Liver (tissue), 3 donors: ENCODE measurements around the gene SEPTIN7.

Experiments
- ATF3 ChIP-seq: IDR thresholded peaks from 2 replicates; pipeline ENCODE4 v1.6.1; 2016; ENCODE audit warnings: antibody characterized with exemption
- CTCF ChIP-seq: fragments of 150-350 bp; IDR thresholded peaks from 2 replicates; pipeline ENCODE4 v1.5.1; 2017; ENCODE audit warnings: improper control_type of control experiment, low read depth, low read length; ENCODE audit not compliant: missing input control
- EGR1 ChIP-seq, 2 donors: IDR thresholded peaks; 2 replicates each; pipeline ENCODE4 v1.6.1; 2016 to 2018; ENCODE audit warnings: antibody characterized with exemption in 2 of 2, low read depth in 2 of 2
- FOXA1 ChIP-seq: IDR thresholded peaks from 2 replicates; pipeline ENCODE4 v1.6.1; 2016; ENCODE audit warnings: antibody characterized with exemption
- GABPA ChIP-seq, 2 donors: IDR thresholded peaks in 1 of 2; conservative IDR thresholded peaks in 1 of 2; 2 replicates each; pipeline ENCODE4 v1.6.1; 2016; ENCODE audit warnings: antibody characterized with exemption in 2 of 2, mild to moderate bottlenecking in 1 of 2, moderate library complexity in 1 of 2
- HNF4A ChIP-seq, 2 donors: conservative IDR thresholded peaks; 2 replicates each; pipeline ENCODE4 v1.6.1; 2016; ENCODE audit warnings: antibody characterized with exemption in 2 of 2, mild to moderate bottlenecking in 2 of 2
- HNF4G ChIP-seq: IDR thresholded peaks from 2 replicates; pipeline ENCODE4 v1.6.1; 2016; ENCODE audit warnings: antibody characterized with exemption
- JUND ChIP-seq, 2 donors: IDR thresholded peaks; 2 replicates each; pipeline ENCODE4 v1.6.1; 2016; ENCODE audit warnings: antibody characterized with exemption in 2 of 2
- RAD21 ChIP-seq, 2 donors: IDR thresholded peaks; 2 replicates each; pipeline ENCODE4 v1.6.1; 2016; ENCODE audit warnings: antibody characterized with exemption in 2 of 2, mild to moderate bottlenecking in 2 of 2
- SP1 ChIP-seq: IDR thresholded peaks from 2 replicates; pipeline ENCODE4 v1.6.1; 2018; ENCODE audit warnings: antibody characterized with exemption, mild to moderate bottlenecking
- TAF1 ChIP-seq: conservative IDR thresholded peaks from 2 replicates; pipeline ENCODE4 v1.6.1; 2016; ENCODE audit warnings: antibody characterized with exemption, mild to moderate bottlenecking
- YY1 ChIP-seq: IDR thresholded peaks from 2 replicates; pipeline ENCODE4 v1.6.1; 2016; ENCODE audit warnings: antibody characterized with exemption, mild to moderate bottlenecking
- ZBTB33 ChIP-seq: IDR thresholded peaks from 2 replicates; pipeline ENCODE4 v1.6.1; 2016; ENCODE audit warnings: antibody characterized with exemption
- TF ChIP-seq, protein P1 (sequence below): IDR thresholded peaks from 2 replicates; pipeline ENCODE4 v1.6.1; 2016; ENCODE audit warnings: antibody characterized with exemption, mild to moderate bottlenecking
- donor health status: healthy.
- donor health status: healthy.

GRCh38 chr7:35818513-35818912 lies 17.7 kb downstream of the SEPTIN7 start:
- TF ChIP-seq CTCF (no peak), JUND (IDR thresholded peaks at IDR 0.05) (no peak), GABPA (IDR thresholded peaks at IDR 0.05 in 1 of 2, conservative IDR thresholded peaks at IDR 0.05 in 1 of 2) (no peak), TAF1 (no peak), SP1 (no peak), FOXA1 (no peak), ATF3 (no peak), YY1 (no peak), HNF4A (conservative IDR thresholded peaks at IDR 0.05) (no peak), RAD21 (IDR thresholded peaks at IDR 0.05) (no peak), ZBTB33 (no peak), HNF4G (no peak), EGR1 (IDR thresholded peaks at IDR 0.05; ENCODE audit: low read depth in 2 of 2) (no peak)
- TF ChIP-seq, protein P1, sequence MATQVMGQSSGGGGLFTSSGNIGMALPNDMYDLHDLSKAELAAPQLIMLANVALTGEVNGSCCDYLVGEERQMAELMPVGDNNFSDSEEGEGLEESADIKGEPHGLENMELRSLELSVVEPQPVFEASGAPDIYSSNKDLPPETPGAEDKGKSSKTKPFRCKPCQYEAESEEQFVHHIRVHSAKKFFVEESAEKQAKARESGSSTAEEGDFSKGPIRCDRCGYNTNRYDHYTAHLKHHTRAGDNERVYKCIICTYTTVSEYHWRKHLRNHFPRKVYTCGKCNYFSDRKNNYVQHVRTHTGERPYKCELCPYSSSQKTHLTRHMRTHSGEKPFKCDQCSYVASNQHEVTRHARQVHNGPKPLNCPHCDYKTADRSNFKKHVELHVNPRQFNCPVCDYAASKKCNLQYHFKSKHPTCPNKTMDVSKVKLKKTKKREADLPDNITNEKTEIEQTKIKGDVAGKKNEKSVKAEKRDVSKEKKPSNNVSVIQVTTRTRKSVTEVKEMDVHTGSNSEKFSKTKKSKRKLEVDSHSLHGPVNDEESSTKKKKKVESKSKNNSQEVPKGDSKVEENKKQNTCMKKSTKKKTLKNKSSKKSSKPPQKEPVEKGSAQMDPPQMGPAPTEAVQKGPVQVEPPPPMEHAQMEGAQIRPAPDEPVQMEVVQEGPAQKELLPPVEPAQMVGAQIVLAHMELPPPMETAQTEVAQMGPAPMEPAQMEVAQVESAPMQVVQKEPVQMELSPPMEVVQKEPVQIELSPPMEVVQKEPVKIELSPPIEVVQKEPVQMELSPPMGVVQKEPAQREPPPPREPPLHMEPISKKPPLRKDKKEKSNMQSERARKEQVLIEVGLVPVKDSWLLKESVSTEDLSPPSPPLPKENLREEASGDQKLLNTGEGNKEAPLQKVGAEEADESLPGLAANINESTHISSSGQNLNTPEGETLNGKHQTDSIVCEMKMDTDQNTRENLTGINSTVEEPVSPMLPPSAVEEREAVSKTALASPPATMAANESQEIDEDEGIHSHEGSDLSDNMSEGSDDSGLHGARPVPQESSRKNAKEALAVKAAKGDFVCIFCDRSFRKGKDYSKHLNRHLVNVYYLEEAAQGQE: no peak
